Esophagus squamous epithelium (tissue), 5 donors: ENCODE data around the gene PTH2. TPM values are rescaled to one million over a fixed set of nuclear protein-coding genes. Genes with fewer than 3 reads are reported as not detected.

Experiments used
- DNase-seq: peaks from one replicate; lab custom pipeline; 2025; lab: John Stamatoyannopoulos, UW
- H3K27ac ChIP-seq, 4 donors: fragments of 200-600 bp; sonication (generic); one replicate each; pipeline ENCODE4 v1.5.1; 2016 to 2019; ENCODE audit warnings: mild to moderate bottlenecking in 1 of 4
- H3K27me3 ChIP-seq, 4 donors: fragments of 200-600 bp; sonication (generic); 1 replicate in 3 of 4; 2 replicates in 1 of 4; pipeline versions ENCODE4 v1.5.1 to v1.6.0; 2017 to 2021; ENCODE audit warnings: antibody characterized with exemption in 1 of 4
- H3K36me3 ChIP-seq, 3 donors: fragments of 200-600 bp; sonication (generic); one replicate each; pipeline ENCODE4 v1.5.1; 2016 to 2019
- H3K4me1 ChIP-seq, 3 donors: fragments of 200-600 bp; sonication (generic); one replicate each; pipeline ENCODE4 v1.5.1; 2017 to 2019
- H3K4me3 ChIP-seq, 4 donors: fragments of 200-600 bp; sonication (generic); 1 replicate in 3 of 4; 2 replicates in 1 of 4; pipeline ENCODE4 v1.5.1; 2016 to 2019; ENCODE audit warnings: mild to moderate bottlenecking in 2 of 4, moderate library complexity in 1 of 4
- H3K9me3 ChIP-seq, 3 donors: fragments of 200-600 bp; sonication (generic); one replicate each; pipeline ENCODE4 v1.5.1; 2016 to 2019
- CTCF ChIP-seq, 6 experiments: fragments of 450-650 bp in 4 of 6; fragments of 200-600 bp in 2 of 6; sonication (generic) in 2 of 6; IDR thresholded peaks; one replicate each; pipeline ENCODE4 v1.5.1; 2016 to 2019; ENCODE audit warnings: antibody characterized with exemption in 6 of 6, mild to moderate bottlenecking in 4 of 6, moderate library complexity in 4 of 6
- POLR2A ChIP-seq, 4 donors: fragments of 450-650 bp; IDR thresholded peaks; one replicate each; pipeline ENCODE4 v1.6.1; 2017; ENCODE audit warnings: antibody characterized with exemption in 4 of 4, mild to moderate bottlenecking in 4 of 4, moderate library complexity in 3 of 4
- WGBS, 2 donors: methylation state at CpG; one replicate each; pipeline ENCODE4 v1.1.5; 2018; 5-methylcytosine and 5-hydroxymethylcytosine counted together
- intact Hi-C: fragments of 100-400 bp; cut with DNase I; formaldehyde crosslinking; loops from one replicate; pipeline ENCODE4 v1.15.0; 2022
- total RNA-seq, 4 donors: library from RNA; depleted of rRNA; stranded (reverse); fragments of >200 nt; gene quantifications; one replicate each; pipeline ENCODE4 v1.1.0, GENCODE V29; 2016
- donor health status: DM: yes; HTN: yes; CAD: no.

PTH2 gene
- total RNA-seq, 4 donors from 2014 or later: not detected

GRCh38 chr19:49453013-49453756 is 29.9 kb upstream of the PTH2 start, which contains the start of gene ALDH16A1:
TSS of gene ALDH16A1 (plus strand) at chr19:49453225. CDS start at chr19:49453332, 107 bp downstream.
- peaks cover 0 to 33% (median 5%) of the 10 kb centered on the region in 3 donors for H3K36me3 ChIP-seq
- WGBS, 2 donors: 0 to 1% methylated on average over 25 to 31 of the region's 66 CpGs
- intact Hi-C loops: no loop called here

GRCh38 chr19:49451430-49452181 is 28.4 kb upstream of the PTH2 start, which contains the start of gene PIH1D1:
TSS of gene PIH1D1 (minus strand) at chr19:49451814. CDS start at chr19:49451574, 240 bp downstream.
- H3K27me3 ChIP-seq: no peaks in the 10 kb centered on the region
- peak; percentile 82 for DNase-seq
- peak within 1 kb of the TSS; percentile 96 to 99 (median 98) for H3K27ac ChIP-seq
- H3K4me3 ChIP-seq: peak within 1 kb of the TSS; percentile 70 to 94 (median 90)
- 0 to 2% methylated on average over 7 to 15 of the region's 42 CpGs for WGBS, 2 donors
- intact Hi-C loops: no loop called here
- peak in 3 of 6 experiments; percentile 25 to 41 (median 30) for TF ChIP-seq CTCF (IDR thresholded peaks at IDR 0.05)
- TF ChIP-seq POLR2A (IDR thresholded peaks at IDR 0.05): peak in 3 of 4 donors; percentile 17 to 61 (median 38)
- no peaks in the 10 kb centered on the region for H3K9me3 ChIP-seq
- H3K36me3 ChIP-seq: peaks cover 0 to 36% (median 10%) of the 10 kb centered on the region in 3 donors
- H3K4me1 ChIP-seq: peaks cover 10 to 68% (median 15%) of the 10 kb centered on the region in 3 donors

More at GRCh38 chr19:49453013-49453756, 29.9 kb upstream of the PTH2 start, which contains the start of gene ALDH16A1:
- Histone ChIP-seq H3K27ac (peak within 1 kb of the TSS; percentile 96 to 99 (median 98)), H3K4me3 (peak within 1 kb of the TSS; percentile 46 to 94 (median 79)), H3K4me1 (peaks cover 10 to 71% (median 18%) of the 10 kb centered on the region in 3 donors), H3K27me3 (no peaks in the 10 kb centered on the region), H3K9me3 (no peaks in the 10 kb centered on the region)
- TF ChIP-seq POLR2A (IDR thresholded peaks at IDR 0.05) (peak in 3 of 4 donors; percentile 35 to 93 (median 75)), CTCF (IDR thresholded peaks at IDR 0.05) (peak in 1 of 6 experiments; percentile 32)
- DNase-seq: peak; percentile 87

GRCh38 chr19:49450405-49450804 is 27.2 kb upstream of the PTH2 start:
- intact Hi-C loops: no loop called here
- Histone ChIP-seq H3K36me3 (peaks cover 0 to 44% (median 10%) of the 10 kb centered on the region in 3 donors), H3K27ac (no peak overlapping the region), H3K4me3 (peak overlapping the region in 2 of 4 donors; percentile 70 to 85), H3K4me1 (peaks cover 10 to 65% (median 14%) of the 10 kb centered on the region in 3 donors), H3K27me3 (no peaks in the 10 kb centered on the region), H3K9me3 (no peaks in the 10 kb centered on the region)
- TF ChIP-seq CTCF (IDR thresholded peaks at IDR 0.05): no peak
- no peak for TF ChIP-seq POLR2A (IDR thresholded peaks at IDR 0.05)
- no peak for DNase-seq
- WGBS, 2 donors: 76 to 79% methylated on average over 7 of the region's 7 CpGs

- peaks cover 0 to 44% (median 10%) of the 10 kb centered on the region in 3 donors for H3K36me3 ChIP-seq
- peaks cover 6 to 55% (median 6%) of the 10 kb centered on the region in 3 donors for H3K4me1 ChIP-seq
- intact Hi-C loops: no loop called here
- no peak overlapping the region for H3K4me3 ChIP-seq
- no peaks in the 10 kb centered on the region for H3K27me3 ChIP-seq
- H3K27ac ChIP-seq: no peak overlapping the region
- 76 to 100% methylated on average over 3 to 6 of the region's 6 CpGs for WGBS, 2 donors
- no peak for DNase-seq
- H3K9me3 ChIP-seq: no peaks in the 10 kb centered on the region
- no peak for TF ChIP-seq CTCF (IDR thresholded peaks at IDR 0.05)
- no peak for TF ChIP-seq POLR2A (IDR thresholded peaks at IDR 0.05)
Measured at GRCh38 chr19:49448432-49448786, 25.2 kb upstream of the PTH2 start.
